ENCODE measurements around the gene GOLGA6L2.

GOLGA6L2 gene

GRCh38 chr15:23447107-23447500 is at the start of gene GOLGA6L2:
Gene GOLGA6L2, minus strand, starts transcription at chr15:23447243. Its CDS starts 62 bp downstream, at chr15:23447181.
- no peak for ATAC-seq
- TF ChIP-seq ARNTL (CRISPR knock-in tag; IDR thresholded peaks at IDR 0.05; ENCODE audit: borderline replicate concordance, low read depth) (no peak), GLIS3 (CRISPR knock-in tag; IDR thresholded peaks at IDR 0.05) (no peak), CSDC2 (CRISPR knock-in tag; IDR thresholded peaks at IDR 0.05) (no peak), TCF4 (CRISPR knock-in tag; IDR thresholded peaks at IDR 0.05; ENCODE audit: borderline replicate concordance) (no peak), ESRRG (CRISPR knock-in tag; IDR thresholded peaks at IDR 0.05) (no peak), ISL1 (CRISPR knock-in tag; IDR thresholded peaks at IDR 0.05) (no peak), PATZ1 (CRISPR knock-in tag; IDR thresholded peaks at IDR 0.05; ENCODE audit: borderline replicate concordance) (no peak), RARB (CRISPR knock-in tag; IDR thresholded peaks at IDR 0.05) (no peak), CSRNP3 (CRISPR knock-in tag; IDR thresholded peaks at IDR 0.05) (no peak), ZC3H10 (CRISPR knock-in tag; IDR thresholded peaks at IDR 0.05) (no peak), CREB5 (CRISPR knock-in tag; IDR thresholded peaks at IDR 0.05; ENCODE audit: low read depth) (no peak), BACH2 (CRISPR knock-in tag; IDR thresholded peaks at IDR 0.05; ENCODE audit: borderline replicate concordance) (no peak), PPARA (CRISPR knock-in tag; IDR thresholded peaks at IDR 0.05; ENCODE audit: borderline replicate concordance) (no peak), ZFP3 (CRISPR knock-in tag; IDR thresholded peaks at IDR 0.05) (no peak), OSR1 (CRISPR knock-in tag; IDR thresholded peaks at IDR 0.05) (no peak), TOX (CRISPR knock-in tag; IDR thresholded peaks at IDR 0.05; ENCODE audit: borderline replicate concordance) (no peak)

- TF ChIP-seq CSRNP3 (CRISPR knock-in tag; IDR thresholded peaks at IDR 0.05) (no peak), PATZ1 (CRISPR knock-in tag; IDR thresholded peaks at IDR 0.05; ENCODE audit: borderline replicate concordance) (no peak), CREB5 (CRISPR knock-in tag; IDR thresholded peaks at IDR 0.05; ENCODE audit: low read depth) (no peak), CSDC2 (CRISPR knock-in tag; IDR thresholded peaks at IDR 0.05) (no peak), ZC3H10 (CRISPR knock-in tag; IDR thresholded peaks at IDR 0.05) (no peak), ZNF70 (CRISPR knock-in tag; IDR thresholded peaks at IDR 0.05) (no peak), ESRRG (CRISPR knock-in tag; IDR thresholded peaks at IDR 0.05) (no peak), TSHZ2 (CRISPR knock-in tag; IDR thresholded peaks at IDR 0.05) (no peak), PPARA (CRISPR knock-in tag; IDR thresholded peaks at IDR 0.05; ENCODE audit: borderline replicate concordance) (no peak), ZNF565 (CRISPR knock-in tag; conservative IDR thresholded peaks at IDR 0.05; ENCODE audit: low read depth) (no peak), BACH2 (CRISPR knock-in tag; IDR thresholded peaks at IDR 0.05; ENCODE audit: borderline replicate concordance) (no peak), GLIS3 (CRISPR knock-in tag; IDR thresholded peaks at IDR 0.05) (no peak), SNAI2 (CRISPR knock-in tag; IDR thresholded peaks at IDR 0.05) (no peak), TOX (CRISPR knock-in tag; IDR thresholded peaks at IDR 0.05; ENCODE audit: borderline replicate concordance) (no peak), TCF4 (CRISPR knock-in tag; IDR thresholded peaks at IDR 0.05; ENCODE audit: borderline replicate concordance) (no peak), ZNF8 (CRISPR knock-in tag; IDR thresholded peaks at IDR 0.05) (no peak), ZFP30 (CRISPR knock-in tag; IDR thresholded peaks at IDR 0.05) (no peak), ISL1 (CRISPR knock-in tag; IDR thresholded peaks at IDR 0.05) (no peak), ZFP3 (CRISPR knock-in tag; IDR thresholded peaks at IDR 0.05) (no peak)
- ATAC-seq: no peak
Measured at GRCh38 chr15:23484870-23485269, 37.8 kb upstream of the GOLGA6L2 start.

Data from SK-N-SH treated with all-trans-retinoic acid at 6 μM for 48 hours (cell line).